ACHN (cell line): Measurements from ENCODE around the gene HOXA4.

Experiments used
- DNase-seq: peaks from one replicate; pipeline ENCODE4 v3.0.0-alpha.2; 2015
- in situ Hi-C: cut with HindIII; loops from 2 replicates; pipeline ENCODE4 v1.10.0; 2017; ENCODE audit warnings: low sequenced_read_pairs, low pct_ligation_motif_present, low pct_unique_long_range_greater_than_20kb

Gene HOXA4

DNA sequence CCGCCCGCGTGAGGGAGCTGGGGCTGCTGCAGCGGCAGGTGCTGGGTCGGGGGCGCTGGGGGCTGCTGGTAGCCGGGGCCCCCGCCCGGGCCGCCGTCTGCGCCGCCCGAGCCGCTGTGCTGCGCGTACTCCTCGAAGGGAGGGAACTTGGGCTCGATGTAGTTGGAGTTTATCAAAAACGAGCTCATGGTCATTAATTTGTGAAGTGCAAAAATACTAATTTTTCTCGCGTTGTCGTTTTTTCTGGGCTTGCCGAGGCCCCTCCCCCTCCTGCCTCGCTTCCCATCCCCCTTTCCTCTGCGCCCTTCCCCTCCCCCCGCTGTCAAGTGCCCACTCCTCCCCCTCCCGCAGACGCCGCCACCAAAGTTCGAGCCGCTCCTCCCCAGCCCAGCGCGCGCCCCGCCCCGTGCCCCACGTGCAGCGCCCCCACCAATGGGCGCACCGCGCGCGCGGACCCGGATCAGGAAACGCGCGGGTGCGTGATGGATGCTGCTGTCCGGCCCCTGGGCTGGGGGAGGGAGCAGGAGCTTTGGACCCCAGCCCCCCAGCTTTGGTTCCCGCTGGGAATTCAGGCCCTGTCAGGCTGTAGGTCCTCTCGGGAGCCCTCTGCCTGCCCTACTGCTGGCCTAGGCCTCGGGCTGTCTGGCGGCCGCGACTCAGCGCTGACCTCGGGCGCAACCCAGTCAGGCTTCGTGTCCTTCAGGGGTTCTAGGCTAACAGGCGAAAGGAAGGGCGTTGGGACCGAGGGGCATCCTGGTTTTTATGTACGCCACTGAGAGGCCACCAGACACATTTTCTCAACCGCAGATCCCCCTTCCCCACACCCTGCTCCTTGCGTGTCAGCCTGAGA lies at the start of gene HOXA4:
HOXA4 (minus strand) TSS at position 218 of the 850 bp plus-strand sequence; CDS start at position 194, 24 bp downstream.
- DNase-seq = peak; percentile 96

DNA sequence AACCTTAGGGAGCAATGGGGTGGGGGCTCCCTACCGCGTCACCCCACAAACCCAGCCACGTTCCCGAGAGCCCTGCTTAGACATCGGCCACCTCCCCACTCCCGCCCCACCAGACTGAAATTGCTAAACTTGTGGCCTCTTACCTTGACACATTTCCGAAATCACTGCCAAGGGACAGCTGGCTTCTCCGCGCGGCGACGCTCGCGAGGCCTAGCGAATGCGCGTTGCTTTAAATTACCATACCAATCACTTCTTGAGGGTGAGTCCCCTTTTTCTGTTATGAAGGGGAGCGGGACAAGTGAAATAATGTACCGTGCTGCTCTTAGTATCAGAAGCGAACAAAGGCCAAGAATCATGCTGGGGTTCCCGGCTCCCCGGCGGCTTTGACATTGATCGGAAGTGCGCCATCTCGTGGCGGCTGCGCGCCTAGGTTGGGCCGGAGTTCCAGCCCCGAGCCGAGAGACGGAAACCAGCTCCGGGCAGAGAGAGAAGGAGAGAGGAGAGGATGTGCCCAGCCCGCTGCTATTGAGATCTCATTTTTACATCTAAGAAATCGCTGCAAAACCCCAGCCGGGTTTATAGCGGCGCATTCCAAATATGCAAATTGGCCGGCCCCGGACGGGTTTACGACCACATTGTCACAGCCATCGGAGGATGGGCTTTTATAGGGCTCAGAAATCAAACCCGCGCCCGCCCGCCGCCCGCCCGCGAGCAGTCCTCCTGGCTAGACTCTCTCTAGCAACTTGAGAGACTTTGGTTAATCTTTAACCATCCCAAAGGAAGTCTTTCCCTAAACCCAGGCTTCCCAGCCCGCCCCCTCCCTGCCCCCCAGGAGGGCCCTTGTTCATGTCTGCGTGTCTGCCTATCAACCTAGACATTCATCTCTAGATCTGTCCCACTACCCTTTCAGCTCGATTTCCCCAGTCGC lies 49.2 kb upstream of the HOXA4 start:
- in situ Hi-C loops = no loop called here
- peak; percentile 93 for DNase-seq

More for the DNA sequence above, at the start of gene HOXA4:
- in situ Hi-C loops = no loop called here

DNA sequence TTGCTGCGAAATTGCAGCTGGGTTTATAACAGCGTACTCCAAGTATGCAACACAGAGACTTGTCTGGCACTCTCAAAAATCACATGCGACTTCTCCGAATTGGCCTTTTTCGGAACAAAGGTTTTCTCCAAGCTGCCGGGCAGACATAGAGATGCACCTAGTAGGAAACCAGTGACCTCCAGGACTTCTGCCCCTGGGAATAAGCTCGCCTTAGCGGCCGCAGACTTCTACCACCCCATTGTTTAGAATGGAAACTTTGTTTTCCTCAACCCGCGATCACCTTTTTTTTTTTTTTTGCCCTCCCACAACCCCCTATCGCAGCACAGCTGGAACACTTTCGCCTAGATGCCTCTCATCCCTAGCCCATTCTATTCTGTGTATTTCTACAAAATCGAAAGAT lies 48.5 kb upstream of the HOXA4 start:
- in situ Hi-C loops = no loop called here
- DNase-seq = no peak

GRCh38 chr7:27178366-27178765 lies 47.8 kb upstream of the HOXA4 start:
- in situ Hi-C loops = no loop called here
- DNase-seq = no peak

GRCh38 chr7:27177795-27178320 lies 47.3 kb upstream of the HOXA4 start:
- in situ Hi-C loops = no loop called here
- DNase-seq = no peak

- in situ Hi-C loops = no loop called here
- DNase-seq = no peak
These were observed 46.6 kb upstream of the HOXA4 start for GRCh38 chr7:27176962-27177794.

DNA sequence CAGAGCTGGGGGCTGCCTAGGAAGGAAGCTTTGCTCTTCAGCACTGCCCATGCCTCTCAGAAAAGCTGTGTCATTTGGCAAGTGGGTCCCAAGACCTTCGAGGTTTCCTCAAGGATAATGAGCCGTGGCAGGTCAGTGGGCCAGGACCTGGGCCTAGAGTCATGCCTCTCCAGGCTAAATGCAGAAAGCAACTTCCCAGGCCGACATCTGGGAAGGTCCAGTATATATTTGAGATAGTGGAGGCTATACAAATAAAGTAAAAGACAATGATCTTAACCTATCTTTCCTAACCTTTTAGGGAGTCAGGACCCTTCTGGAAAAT lies 45.9 kb upstream of the HOXA4 start:
- in situ Hi-C loops = no loop called here
- DNase-seq = no peak

- in situ Hi-C loops = no loop called here
- no peak for DNase-seq
These were observed 45.3 kb upstream of the HOXA4 start for GRCh38 chr7:27175626-27176523.

- DNase-seq = no peak
- in situ Hi-C loops = no loop called here
These were observed 44.5 kb upstream of the HOXA4 start for GRCh38 chr7:27174874-27175625.

DNA sequence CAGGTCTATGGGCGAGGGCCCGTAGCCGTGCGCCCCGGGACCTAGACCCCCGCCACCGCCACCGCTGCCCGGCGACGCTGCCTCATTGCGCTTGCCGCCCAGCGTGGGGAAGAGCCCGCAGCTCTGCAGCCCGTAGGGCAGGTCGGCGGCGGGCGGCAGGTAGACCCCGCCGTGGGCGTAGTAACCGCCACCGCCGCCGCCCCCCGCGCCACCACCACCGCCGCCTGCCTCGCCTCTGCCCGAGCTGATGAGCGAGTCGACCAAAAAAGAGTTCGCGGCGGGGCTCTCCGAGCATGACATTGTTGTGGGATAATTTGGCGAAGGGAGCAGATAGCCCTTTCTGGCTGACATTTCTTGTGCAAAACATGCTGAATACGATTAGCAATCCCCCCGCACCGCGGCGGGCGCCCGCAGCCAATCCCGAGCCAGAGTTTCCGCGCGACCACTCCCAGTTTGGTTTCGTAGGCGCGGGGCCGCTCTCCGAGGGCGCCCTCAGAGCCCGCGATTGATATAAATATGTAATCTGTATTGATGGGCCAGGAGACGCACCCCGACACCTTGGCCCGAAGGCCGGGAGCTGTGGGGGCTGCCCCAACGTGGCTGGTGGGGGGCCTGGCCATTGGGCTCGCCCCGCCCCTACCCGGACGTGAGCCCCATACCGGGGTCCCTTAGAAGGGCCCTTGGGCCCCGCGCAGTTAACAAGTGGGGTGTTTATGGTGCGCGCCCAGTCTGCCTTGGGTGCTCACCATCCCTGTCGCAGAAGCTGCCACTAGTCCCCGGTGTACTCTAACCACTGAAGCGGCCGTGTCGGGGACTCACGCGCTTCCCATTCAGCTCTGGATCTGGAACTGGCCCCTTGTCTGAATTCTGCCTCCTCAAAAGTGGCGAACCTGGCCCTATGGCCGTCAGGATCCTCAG lies 43.7 kb upstream of the HOXA4 start, which contains the start of gene HOXA10:
HOXA10 (minus strand) TSS at position 365 of the 918 bp plus-strand sequence; CDS start at position 351, 14 bp downstream.
- DNase-seq = peak; percentile 63
- in situ Hi-C loops = no loop called here

- in situ Hi-C loops = no loop called here
- DNase-seq = peak; percentile 75
These were observed 43.0 kb upstream of the HOXA4 start for GRCh38 chr7:27173511-27173955.

DNA sequence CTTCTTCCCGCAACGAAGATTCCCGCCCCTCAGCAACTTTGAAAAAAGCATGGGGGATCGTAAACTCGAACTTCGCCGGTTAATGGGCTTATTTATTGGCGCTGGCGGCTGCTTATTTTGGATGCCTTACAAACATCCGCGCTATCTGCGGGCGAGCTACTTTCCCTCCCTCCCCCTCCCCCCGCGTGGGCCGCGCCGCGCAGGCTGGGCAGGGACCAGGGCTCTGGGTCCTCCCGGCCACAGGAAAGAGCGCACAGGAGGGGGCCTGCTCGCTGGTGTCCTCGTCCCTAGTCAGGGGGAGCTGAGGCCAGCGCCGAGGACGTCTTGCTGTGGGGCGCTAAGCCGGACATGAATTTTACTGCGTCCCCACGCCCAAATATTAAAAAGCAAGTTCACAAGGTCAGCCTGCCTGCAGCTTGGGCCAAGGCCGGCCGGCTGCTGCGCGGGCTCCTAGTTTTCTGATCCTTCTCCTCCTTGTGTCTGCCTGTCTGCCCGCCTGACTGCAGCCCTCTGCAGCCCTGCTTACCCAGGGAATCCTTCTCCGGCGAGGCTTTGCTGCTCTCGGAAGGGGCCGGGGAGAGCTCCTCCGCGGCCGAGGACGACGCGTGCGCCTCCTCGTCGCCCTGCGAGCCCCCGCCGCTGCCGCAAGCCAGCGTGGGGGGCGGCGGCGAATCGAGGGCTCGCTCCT lies 42.4 kb upstream of the HOXA4 start:
- in situ Hi-C loops = no loop called here
- peak; percentile 73 for DNase-seq

- in situ Hi-C loops = no loop called here
- DNase-seq = peak; percentile 51
These were observed 41.8 kb upstream of the HOXA4 start for GRCh38 chr7:27172315-27172774.

- peak; percentile 67 for DNase-seq
- in situ Hi-C loops = no loop called here
These were observed 41.2 kb upstream of the HOXA4 start for GRCh38 chr7:27171637-27172314.

DNA sequence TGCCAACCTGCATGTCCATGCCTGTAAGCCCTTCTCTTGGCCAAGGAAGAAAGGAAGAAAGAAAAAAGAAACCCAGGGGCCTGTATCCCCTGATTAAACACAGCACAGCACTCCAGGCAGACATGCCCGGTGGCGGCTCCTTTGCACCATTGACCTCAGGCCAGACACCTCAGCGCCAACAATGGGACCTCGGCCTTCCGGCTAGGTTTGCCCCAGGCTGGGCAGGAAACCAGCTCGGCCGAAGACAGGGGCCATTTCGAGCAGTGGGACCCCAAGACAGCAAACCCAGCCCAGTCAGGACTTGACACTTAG lies 40.7 kb upstream of the HOXA4 start:
- peak; percentile 65 for DNase-seq
- in situ Hi-C loops = no loop called here
